Fibroblast of lung (primary cell): Measurements from ENCODE around the gene ZNF511. TPM values are rescaled to one million over a fixed set of nuclear protein-coding genes. Genes with fewer than 3 reads are reported as not detected.

Experiments
- DNase-seq, 2 donors: peaks; one replicate each; pipeline versions ENCODE4 v3.0.0 to v3.0.0-alpha.2; 2010; ENCODE audit warnings: low read depth in 2 of 2
- H2AFZ ChIP-seq: 2 replicates; pipeline ENCODE4 v1.5.1; 2012; ENCODE audit warnings: low read length, control low read depth, inconsistent platforms
- H3K27ac ChIP-seq: 2 replicates; pipeline ENCODE4 v1.5.1; 2011; ENCODE audit warnings: low read length, control low read depth; ENCODE audit not compliant: insufficient read depth
- H3K27me3 ChIP-seq: 2 replicates; pipeline ENCODE4 v1.5.1; 2011; ENCODE audit warnings: mild to moderate bottlenecking, low read length; ENCODE audit not compliant: control insufficient read depth, insufficient read depth
- H3K36me3 ChIP-seq: 2 replicates; pipeline ENCODE4 v1.5.1; 2011; ENCODE audit warnings: low read length; ENCODE audit not compliant: control insufficient read depth, insufficient read depth
- H3K4me1 ChIP-seq: 2 replicates; pipeline ENCODE4 v1.5.1; 2011; ENCODE audit warnings: low read length; ENCODE audit not compliant: control insufficient read depth, insufficient read depth; ENCODE audit errors: extremely low read depth
- H3K4me2 ChIP-seq: 2 replicates; pipeline ENCODE4 v1.5.1; 2011; ENCODE audit warnings: low read length, control low read depth; ENCODE audit not compliant: insufficient read depth; ENCODE audit errors: extremely low read depth
- H3K4me3 ChIP-seq, 4 experiments: fragments of 200-600 bp in 1 of 4; sonication (generic) in 1 of 4; replicated peaks in 1 of 4; 2 replicates each; pipeline ENCODE4 v1.5.1; 2011 to 2016; ENCODE audit warnings: low read length in 4 of 4, low read depth in 3 of 4, mild to moderate bottlenecking in 3 of 4, control low read depth in 2 of 4, inconsistent platforms in 1 of 4, mixed read lengths in 1 of 4; ENCODE audit not compliant: insufficient read depth in 1 of 4; ENCODE audit errors: control extremely low read depth in 1 of 4
- H3K79me2 ChIP-seq: 2 replicates; pipeline ENCODE4 v1.5.1; 2012; ENCODE audit warnings: mild to moderate bottlenecking, low read length, inconsistent platforms; ENCODE audit not compliant: control insufficient read depth, insufficient read depth
- H3K9ac ChIP-seq: 2 replicates; pipeline ENCODE4 v1.5.1; 2011; ENCODE audit warnings: mild to moderate bottlenecking, low read length, control low read depth; ENCODE audit not compliant: insufficient read depth
- H3K9me3 ChIP-seq: 2 replicates; pipeline ENCODE4 v1.5.1; 2012; ENCODE audit warnings: low read depth, low read length; ENCODE audit not compliant: control insufficient read depth, insufficient read depth
- H4K20me1 ChIP-seq: 2 replicates; pipeline ENCODE4 v1.5.1; 2011; ENCODE audit warnings: low read length; ENCODE audit not compliant: control insufficient read depth, insufficient read depth; ENCODE audit errors: extremely low read depth
- EZH2 ChIP-seq: IDR thresholded peaks from 2 replicates; pipeline ENCODE4 v1.5.1; 2012; ENCODE audit warnings: low read length, control low read depth, mild to moderate bottlenecking; ENCODE audit errors: missing control alignments
- polyA plus RNA-seq, 2 donors: library from polyadenylated mRNA; depleted of rRNA in 1 of 2; stranded (reverse) in 1 of 2; unstranded in 1 of 2; fragments of >200 nt; gene quantifications; 2 replicates each; pipeline ENCODE4 v1.2.1, GENCODE V29; 2011 to 2012; ENCODE audit warnings: missing spikeins in 1 of 2
- total RNA-seq: library from RNA; depleted of rRNA; stranded (reverse); fragments of >200 nt; gene quantifications from 2 replicates; pipeline ENCODE4 v1.2.1, GENCODE V29; 2014
- TF ChIP-seq, protein P1 (sequence below), 2 donors: IDR thresholded peaks in 1 of 2; conservative IDR thresholded peaks in 1 of 2; 1 replicate in 1 of 2; 2 replicates in 1 of 2; pipeline ENCODE4 v1.5.1; 2011 to 2012; ENCODE audit warnings: low read length in 2 of 2, control low read depth in 1 of 2, inconsistent platforms in 1 of 2, low read depth in 1 of 2, mild to moderate bottlenecking in 1 of 2

Gene ZNF511
- total and polyA plus RNA-seq, 2 donors (not counting 1 experiment from before 2014, with no cell fraction given) = 18.5 to 27.7 TPM

GRCh38 chr10:133281628-133282372 is 26.9 kb upstream of the ZNF511 start:
- no peak for DNase-seq
- Histone ChIP-seq H3K4me1 (peaks cover 3% of the 10 kb centered on the region), H3K9me3 (no peaks in the 10 kb centered on the region), H2AFZ (no peak overlapping the region), H4K20me1 (no peaks in the 10 kb centered on the region), H3K79me2 (no peaks in the 10 kb centered on the region), H3K4me3 (no peak overlapping the region), H3K36me3 (peaks cover 32% of the 10 kb centered on the region), H3K27me3 (no peaks in the 10 kb centered on the region), H3K27ac (no peak overlapping the region), H3K9ac (no peak overlapping the region), H3K4me2 (no peak overlapping the region)
- TF ChIP-seq EZH2 = no peak
- TF ChIP-seq, protein P1, sequence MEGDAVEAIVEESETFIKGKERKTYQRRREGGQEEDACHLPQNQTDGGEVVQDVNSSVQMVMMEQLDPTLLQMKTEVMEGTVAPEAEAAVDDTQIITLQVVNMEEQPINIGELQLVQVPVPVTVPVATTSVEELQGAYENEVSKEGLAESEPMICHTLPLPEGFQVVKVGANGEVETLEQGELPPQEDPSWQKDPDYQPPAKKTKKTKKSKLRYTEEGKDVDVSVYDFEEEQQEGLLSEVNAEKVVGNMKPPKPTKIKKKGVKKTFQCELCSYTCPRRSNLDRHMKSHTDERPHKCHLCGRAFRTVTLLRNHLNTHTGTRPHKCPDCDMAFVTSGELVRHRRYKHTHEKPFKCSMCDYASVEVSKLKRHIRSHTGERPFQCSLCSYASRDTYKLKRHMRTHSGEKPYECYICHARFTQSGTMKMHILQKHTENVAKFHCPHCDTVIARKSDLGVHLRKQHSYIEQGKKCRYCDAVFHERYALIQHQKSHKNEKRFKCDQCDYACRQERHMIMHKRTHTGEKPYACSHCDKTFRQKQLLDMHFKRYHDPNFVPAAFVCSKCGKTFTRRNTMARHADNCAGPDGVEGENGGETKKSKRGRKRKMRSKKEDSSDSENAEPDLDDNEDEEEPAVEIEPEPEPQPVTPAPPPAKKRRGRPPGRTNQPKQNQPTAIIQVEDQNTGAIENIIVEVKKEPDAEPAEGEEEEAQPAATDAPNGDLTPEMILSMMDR (conservative IDR thresholded peaks at IDR 0.05 in 1 of 2, IDR thresholded peaks at IDR 0.05 in 1 of 2; ENCODE audit: low read depth in 1 of 2, low read length in 2 of 2) = no peak

- no peaks in the 10 kb centered on the region for H3K27me3 ChIP-seq
- no peaks in the 10 kb centered on the region for H3K79me2 ChIP-seq
- peaks cover 33% of the 10 kb centered on the region for H3K36me3 ChIP-seq
- no peak for TF ChIP-seq EZH2
- TF ChIP-seq, protein P1 (conservative IDR thresholded peaks at IDR 0.05 in 1 of 2, IDR thresholded peaks at IDR 0.05 in 1 of 2; ENCODE audit: low read depth in 1 of 2, low read length in 2 of 2) = no peak
- no peak overlapping the region for H2AFZ ChIP-seq
- H3K27ac ChIP-seq = no peak overlapping the region
- H3K9ac ChIP-seq = no peak overlapping the region
- H3K4me2 ChIP-seq = no peak overlapping the region
- H3K4me3 ChIP-seq = no peak overlapping the region
- H3K9me3 ChIP-seq = no peaks in the 10 kb centered on the region
- no peaks in the 10 kb centered on the region for H4K20me1 ChIP-seq
- H3K4me1 ChIP-seq = peaks cover 3% of the 10 kb centered on the region
- DNase-seq = no peak
Observed at GRCh38 chr10:133282846-133283390, 25.8 kb upstream of the ZNF511 start.

- Histone ChIP-seq H3K79me2 (no peaks in the 10 kb centered on the region), H3K27me3 (no peaks in the 10 kb centered on the region), H3K4me1 (no peaks in the 10 kb centered on the region), H3K4me2 (no peak overlapping the region), H3K4me3 (no peak overlapping the region), H3K9me3 (no peaks in the 10 kb centered on the region), H2AFZ (no peak overlapping the region), H3K9ac (no peak overlapping the region), H4K20me1 (no peaks in the 10 kb centered on the region), H3K36me3 (peaks cover 40% of the 10 kb centered on the region), H3K27ac (no peak overlapping the region)
- TF ChIP-seq, protein P1 (conservative IDR thresholded peaks at IDR 0.05 in 1 of 2, IDR thresholded peaks at IDR 0.05 in 1 of 2; ENCODE audit: low read depth in 1 of 2, low read length in 2 of 2) = no peak
- no peak for TF ChIP-seq EZH2
- DNase-seq = no peak
Observed at GRCh38 chr10:133283931-133284330, 24.8 kb upstream of the ZNF511 start.
